Raji (cell line): ENCODE results near the gene S100A4.

Experiments used
- POLR2A ChIP-seq: IDR thresholded peaks from 2 replicates; pipeline ENCODE4 v1.6.1; 2011; ENCODE audit warnings: low read depth, low read length, control low read depth; ENCODE audit not compliant: insufficient read depth

Gene S100A4

DNA sequence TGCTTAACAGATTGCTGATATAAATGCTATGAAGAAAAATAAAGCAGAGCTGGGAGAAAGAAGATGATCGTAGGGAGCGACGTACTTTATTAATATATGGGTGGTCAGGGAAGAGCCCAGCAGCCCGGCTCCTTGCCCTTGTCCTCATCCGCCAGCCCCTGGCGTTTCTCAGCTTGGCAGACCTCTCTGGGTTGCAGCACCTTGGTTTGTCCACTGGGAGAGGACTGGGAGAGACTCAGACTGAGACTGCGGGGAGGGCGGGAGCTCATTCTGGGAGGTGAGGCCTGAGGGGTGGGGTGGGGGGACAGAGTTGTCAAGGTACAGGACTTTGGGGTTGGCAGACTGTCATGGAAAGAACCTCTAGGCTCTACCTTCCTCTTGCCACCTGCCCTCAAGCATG is 6.7 kb upstream of the S100A4 start:
- TF ChIP-seq POLR2A, result no peak

DNA sequence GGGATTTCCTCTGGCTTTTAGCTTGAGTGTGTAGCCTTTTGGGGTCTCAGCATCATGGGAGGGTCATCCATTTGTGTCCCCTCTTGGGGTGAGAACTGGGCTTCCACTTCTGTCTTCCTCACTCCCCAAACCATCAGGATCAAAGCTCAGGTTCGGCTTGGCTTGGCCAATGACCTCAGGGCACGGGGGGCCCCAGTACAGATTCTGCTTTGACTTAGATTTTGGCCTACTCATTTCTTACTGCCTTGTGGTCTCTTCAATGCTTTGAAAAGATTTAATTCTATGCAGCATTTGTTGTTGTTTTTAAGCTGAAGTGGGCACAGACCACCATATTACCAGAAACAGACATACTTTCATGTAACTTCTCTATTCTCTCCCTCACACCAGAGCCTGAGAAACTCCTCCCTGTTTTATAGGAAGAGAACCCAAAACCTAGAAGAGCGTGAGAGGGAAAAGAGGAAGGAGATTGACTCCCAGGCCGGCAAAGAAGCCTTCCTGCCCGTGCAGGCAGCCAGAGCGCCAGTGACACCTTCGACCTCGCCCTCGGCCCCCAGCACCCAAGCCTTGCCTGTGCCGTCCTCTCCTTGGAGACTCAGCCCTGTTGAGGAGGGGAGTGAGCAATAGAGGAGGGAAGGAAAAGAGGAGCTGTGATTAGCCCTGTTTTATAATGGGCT is 5.4 kb upstream of the S100A4 start:
- no peak for TF ChIP-seq POLR2A

DNA sequence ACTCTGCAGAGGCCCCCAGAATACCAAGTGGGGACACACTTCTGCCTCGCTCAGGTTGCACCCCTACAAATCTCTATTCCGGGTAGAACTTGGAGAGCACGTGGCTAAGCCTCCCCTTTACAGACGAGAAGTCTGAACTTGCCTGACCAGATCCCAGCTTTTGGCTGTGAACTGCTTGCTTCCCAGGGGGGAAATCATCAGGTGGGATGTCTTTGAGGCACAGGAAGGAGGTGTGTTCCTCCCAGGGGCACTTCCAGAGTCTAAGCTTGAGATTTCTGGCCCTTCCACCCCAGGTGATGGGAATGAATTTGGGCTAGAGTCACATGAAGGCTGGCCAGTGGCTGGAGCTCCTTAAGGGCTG is 4.8 kb upstream of the S100A4 start:
- no peak for TF ChIP-seq POLR2A

DNA sequence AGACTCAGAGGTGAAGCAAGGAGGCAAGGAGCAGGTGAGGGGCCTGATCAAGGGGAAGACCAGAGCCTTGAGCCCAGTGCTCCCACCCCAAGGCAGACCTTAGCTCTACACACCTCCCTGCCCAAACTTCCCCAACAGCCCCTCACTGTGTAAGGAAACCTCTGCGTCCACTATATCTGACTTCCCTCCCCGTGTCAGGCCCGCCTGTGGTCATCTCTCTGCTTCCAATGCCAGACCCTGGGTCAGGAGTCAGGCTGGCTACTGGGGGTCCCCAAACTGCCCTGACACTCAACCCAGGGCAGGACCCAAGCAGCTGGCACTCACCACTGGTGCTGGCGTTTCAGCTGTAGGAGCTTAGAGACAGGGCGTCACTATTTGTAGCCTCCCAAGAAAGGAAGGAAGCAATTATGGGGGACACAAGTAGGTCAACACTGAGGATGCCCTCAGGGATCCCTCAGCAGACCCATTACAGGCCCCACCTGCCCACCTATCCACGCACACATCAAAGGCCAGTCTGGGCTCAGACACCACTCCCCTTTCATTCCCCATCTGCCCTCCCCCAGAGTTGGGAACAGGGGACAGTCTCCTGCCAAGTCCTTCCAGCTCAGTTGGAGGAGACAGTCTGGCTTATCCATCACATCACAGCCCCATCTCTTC is 4.3 kb upstream of the S100A4 start:
- no peak for TF ChIP-seq POLR2A

DNA sequence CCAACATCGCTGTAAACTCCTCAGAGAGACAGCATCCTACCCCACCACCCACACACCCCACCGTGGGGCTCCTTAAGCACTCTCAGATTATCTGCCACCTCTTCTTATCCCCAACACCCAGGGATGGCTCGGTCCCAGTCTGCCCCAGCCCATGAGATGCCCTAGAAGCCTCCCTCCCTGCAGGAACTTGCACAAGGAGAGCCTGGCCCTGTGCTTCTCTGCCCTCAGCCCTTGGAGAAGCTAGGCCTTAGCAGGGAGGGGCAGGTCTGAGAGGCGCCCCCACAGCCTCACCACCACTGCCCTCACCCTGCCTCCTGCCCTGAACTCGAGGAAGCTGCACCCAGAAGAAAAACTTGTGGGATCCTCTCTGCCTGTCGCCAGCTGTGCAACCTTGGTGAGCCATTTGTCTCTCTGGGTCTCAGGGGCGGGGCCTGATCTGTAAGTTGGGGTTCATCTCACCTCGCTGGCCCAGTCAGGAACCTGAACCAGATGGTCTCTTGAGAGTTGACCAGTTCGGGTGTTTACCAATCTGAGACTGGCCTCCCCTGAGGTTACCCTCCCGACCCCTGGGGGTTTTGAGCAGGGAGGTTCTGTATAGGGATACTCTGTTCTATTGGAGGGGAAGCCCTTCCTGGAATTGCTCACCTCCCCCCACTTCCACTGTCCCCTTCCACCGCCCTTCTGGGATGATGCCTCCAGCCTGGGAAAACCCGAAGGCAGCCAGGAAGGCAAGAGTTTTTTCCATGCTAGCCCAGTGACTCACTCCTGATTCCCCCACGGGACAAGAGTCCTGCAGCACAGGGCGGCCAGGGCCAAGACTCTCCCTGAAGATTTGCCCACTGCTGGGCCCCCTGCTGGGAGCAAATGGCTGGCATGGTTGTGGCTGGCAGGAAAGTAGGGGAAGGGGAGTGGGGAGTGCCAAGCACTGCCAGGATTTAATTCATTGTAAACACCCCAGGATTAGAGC is 3.4 kb upstream of the S100A4 start, which contains the start of gene S100A3:
S100A3 (minus strand) TSS at position 537 of the 967 bp plus-strand sequence. CDS start 773 bp downstream, outside the sequence.
- TF ChIP-seq POLR2A, result no peak

DNA sequence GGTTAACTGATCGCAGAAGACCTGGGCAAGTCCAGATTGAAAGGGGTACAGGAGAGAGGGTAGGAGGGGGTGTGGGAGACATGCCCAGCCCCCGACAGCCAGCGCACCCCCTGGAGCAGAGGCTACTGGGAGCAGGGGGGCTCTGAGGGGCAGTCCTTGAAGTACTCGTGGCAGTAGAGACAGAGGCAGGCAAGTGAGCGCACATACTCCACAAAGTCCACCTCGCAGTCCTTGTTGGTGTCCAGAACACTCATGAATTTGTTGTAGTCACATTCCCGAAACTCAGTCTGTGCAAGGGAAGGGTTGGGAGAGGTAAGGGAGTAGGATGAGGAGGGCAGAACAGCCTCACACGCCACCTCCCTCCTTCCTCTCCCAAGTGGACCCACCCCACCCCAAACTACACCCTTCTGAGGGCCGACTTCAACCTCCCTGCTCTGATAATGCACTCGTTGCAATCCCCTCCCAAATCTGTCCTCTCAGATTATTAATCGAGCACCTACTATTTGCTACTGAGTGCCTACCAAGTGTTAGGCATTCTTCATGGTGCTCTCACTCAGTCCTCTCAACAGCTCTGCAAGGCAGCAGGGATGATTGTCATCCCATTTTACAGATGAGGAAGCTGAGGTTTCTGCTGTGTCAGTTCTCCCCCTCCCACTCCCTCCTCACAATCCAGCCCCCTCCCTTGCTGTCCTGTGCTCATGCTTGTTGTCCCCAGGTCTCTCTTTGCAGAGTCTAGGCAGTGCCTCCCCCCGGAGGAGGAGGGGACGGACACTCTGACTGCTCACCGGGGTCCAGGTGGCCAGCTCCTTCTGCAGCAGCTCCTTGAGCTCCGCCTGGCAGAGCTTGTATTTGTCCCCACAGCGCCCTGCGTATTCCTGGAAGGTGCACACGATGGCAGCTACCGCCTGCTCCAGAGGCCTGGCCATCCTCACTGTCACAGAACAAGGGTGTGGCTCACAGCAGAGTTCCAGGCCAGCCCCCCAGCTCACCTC is 2.2 kb upstream of the S100A4 start:
- TF ChIP-seq POLR2A, result no peak

DNA sequence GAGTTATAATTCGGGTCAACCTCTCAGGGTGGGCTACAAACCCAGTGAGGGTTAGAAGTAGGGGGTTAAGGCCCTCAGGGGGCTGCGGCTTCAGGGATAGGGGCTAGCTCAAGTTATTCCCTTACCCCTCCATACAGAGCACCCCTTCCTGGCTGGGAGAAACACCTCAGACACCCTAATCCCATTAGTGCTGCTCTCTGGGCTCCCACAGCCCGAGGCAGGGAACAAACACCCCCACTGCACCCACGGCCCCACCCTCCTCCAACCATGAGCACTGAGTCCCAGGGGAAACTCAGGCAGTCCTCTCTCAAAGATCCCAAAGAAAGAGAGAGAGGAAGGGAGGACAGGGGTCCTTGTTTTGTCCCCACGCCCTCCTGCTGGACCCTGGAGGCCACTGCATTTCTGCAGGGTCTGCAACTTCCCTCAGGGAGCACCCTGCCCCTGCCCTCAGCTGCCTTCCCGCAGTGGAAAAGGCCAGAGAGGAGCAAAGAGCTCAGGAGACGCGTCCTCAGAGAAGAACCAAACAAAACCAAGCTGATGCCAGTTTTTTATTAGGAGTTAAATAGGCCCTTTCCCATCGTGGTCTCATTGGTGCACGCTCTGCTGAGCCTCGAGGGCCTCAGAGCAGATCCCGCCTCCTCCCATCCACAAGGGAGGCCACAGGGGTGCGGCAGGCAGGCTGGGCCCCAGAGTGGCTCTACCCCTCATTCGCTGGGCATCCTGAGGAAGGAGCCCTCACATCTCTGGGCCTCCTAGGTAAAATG is 1.4 kb upstream of the S100A4 start:
- TF ChIP-seq POLR2A, result no peak

DNA sequence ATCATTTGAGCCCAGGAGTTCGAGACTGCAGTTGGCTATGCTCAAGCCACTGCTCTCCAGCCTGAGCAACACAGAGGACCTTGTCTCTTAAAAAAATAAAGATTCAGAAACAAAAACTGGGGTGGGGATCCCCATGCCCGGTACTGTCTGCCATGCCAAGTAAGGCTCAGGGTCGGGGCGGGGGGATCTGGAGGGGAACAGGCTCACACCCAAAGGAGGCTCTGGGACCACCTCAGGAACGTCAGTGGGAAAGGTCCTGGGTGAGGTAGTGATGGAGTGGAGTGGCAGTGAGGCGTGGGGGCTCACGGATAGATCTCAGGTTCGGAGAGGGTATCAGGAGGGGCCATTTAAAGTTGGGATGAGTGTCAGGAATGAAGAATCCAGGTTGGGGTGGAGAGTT is 765 bp upstream of the S100A4 start:
- no peak for TF ChIP-seq POLR2A

DNA sequence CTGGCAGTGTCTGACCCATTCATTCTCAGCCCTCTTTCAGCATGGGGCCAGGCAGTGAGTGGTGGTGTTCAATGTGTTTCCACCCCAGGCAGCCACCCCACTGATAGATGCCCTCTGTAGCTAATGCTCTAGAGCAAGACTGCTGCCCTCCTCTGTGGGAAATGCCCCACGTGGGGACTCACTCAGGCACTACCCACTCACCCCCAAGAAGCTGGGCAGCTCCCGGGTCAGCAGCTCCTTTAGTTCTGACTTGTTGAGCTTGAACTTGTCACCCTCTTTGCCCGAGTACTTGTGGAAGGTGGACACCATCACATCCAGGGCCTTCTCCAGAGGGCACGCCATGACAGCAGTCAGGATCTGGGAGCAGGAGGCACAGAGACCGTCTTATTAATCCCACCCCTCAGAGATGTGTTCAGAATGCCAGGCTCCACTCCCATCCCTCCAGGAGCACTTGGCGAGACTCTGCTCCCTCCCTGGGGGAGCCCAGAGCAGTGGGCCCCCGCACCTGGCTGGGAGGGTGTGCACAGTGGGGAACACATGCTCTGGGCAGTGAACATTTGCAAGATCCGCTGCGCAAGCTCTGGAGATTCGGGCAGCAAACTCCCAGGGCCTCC is 1.0 kb downstream of the S100A4 start:
- TF ChIP-seq POLR2A, result no peak

DNA sequence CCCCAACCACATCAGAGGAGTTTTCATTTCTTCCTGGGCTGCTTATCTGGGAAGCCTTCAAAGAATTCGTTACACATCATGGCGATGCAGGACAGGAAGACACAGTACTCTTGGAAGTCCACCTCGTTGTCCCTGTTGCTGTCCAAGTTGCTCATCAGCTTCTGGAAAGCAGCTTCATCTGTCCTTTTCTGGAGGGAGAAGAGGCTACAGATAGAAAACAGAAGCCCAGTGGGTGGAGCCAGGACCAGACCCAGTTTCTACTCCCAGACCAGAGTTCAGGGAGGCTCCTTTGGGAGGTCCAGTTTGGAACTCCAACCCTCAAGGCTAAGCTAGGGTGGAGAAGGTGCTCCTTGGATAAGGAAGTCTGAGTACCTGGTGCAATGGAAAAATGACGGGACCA is 1.9 kb downstream of the S100A4 start:
- TF ChIP-seq POLR2A, result no peak

DNA sequence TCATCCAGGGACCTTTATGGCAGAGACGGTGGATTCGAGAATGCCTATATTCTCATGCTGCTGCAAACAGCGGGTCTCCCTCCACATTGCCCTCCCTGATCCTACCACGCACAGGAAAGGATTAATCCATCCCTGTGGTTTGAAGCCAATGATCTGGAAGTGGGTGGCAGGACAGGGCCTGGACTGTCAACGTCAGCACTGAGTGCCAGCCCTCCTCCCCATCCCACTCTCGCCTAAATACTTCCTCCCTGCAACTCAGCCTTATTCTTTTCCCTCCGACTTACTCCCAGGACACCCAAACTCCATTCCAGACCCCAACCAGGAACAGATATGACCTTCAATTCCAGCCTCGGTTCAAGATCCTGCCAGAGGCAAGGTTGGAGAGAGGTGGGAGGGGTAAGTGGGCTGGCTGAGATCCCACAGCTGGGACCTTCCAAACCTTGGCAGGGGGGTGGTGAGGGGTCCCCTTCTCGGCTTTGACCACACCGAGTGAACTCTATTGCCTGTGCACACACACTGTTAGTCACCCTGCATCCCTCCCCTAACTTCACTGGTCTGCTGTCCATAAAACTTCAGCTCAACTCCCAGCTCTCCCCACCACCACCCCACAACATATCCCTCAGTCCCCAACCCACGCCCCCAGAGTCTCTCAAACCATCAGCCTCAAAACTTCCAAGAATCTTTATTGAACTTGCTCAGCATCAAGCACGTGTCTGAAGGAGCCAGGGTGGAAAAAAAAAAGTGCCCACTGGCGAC is 2.5 kb downstream of the S100A4 start:
- no peak for TF ChIP-seq POLR2A

DNA sequence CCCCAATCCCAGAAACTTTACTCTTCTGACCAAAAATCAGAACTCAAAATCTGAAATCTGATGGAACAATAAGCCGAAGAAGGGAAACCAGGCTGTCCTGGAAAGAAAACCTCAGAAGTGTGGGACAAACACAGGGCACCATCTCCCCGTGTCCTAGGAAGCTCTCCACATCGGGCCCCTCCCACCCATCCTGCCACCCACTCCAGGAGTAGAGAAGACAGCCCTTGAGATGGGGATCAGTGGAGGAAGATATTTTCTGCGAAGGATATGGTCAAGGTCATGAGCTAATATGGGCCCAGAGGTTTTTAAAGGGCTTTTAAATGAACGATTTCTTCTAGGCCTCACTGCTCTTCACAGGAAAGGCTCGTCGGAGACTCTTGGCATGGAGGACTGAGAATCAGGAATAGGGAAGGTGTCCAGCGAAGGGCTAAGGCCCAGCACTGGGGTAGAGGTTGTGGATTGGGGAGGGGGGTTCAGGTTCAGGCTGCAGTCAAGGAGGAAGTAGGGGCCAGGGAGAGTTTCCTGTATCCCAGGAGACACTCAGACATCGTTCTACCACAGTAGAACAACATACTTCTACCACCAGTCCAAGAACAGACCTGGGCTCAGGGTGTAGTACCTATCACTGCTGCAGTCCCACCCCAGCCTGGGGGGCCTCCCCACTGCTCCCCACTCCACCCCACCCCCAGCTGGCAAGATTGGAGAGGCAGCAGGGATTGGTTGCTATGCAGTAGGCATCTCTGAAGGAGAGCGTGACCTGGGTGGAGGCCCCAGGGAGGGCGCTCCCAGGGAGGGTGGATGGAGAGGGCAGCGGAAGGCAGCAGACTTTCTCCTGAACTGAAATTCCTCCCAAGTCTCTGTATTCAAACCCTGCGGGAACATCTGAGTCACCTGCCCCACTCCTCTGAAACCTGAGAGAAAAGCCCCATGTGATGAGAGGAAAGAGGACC is 3.7 kb downstream of the S100A4 start:
- no peak for TF ChIP-seq POLR2A
